ENCODE results near the gene PKNOX2. TPM values are rescaled to one million over a fixed set of nuclear protein-coding genes. Genes with fewer than 3 reads are reported as not detected.

Gene PKNOX2
- total and polyA plus RNA-seq, 9 of the 15 experiments (the other 6 are each of a cell fraction or from before 2014, with no cell fraction given): not detected

DNA sequence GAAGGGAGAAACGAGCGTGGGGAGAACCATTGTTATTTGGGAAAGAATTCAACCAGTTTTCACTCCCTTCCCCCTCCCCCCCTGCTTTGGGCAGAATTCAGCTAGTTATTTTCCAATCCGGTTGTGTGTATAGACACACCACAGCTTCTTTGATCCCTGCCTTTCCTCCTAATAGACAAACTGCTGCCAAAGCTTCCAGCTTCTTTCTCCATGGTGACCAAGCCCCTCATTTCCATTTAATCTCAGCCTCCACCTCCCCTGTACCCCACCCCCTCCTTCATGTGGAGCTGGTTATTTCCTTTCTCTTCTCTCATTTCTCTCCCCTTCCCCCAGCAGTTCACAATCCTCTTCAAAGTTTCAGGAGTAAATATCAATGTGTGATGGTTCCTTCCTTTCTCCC, 24.8 kb upstream of the PKNOX2 start (continued):
- no peak for TF ChIP-seq SMAD4 (CRISPR knock-in tag; conservative IDR thresholded peaks at IDR 0.05)
- TF ChIP-seq FOXM1 (IDR thresholded peaks at IDR 0.05; ENCODE audit: low read depth): no peak
- TF ChIP-seq FOXM1 (CRISPR knock-in tag; IDR thresholded peaks at IDR 0.05; ENCODE audit: low read depth): no peak
- TF ChIP-seq, protein P1, sequence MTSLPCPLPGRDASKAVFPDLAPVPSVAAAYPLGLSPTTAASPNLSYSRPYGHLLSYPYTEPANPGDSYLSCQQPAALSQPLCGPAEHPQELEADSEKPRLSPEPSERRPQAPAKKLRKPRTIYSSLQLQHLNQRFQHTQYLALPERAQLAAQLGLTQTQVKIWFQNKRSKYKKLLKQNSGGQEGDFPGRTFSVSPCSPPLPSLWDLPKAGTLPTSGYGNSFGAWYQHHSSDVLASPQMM (CRISPR knock-in tag; IDR thresholded peaks at IDR 0.05): no peak
- TF ChIP-seq DPF2 (IDR thresholded peaks at IDR 0.05): no peak
- no peak for TF ChIP-seq ZNF780A (CRISPR knock-in tag; IDR thresholded peaks at IDR 0.05)
- no peak for TF ChIP-seq RBBP5 (IDR thresholded peaks at IDR 0.05; ENCODE audit: borderline replicate concordance, insufficient read depth, low read length, poor library complexity, severe bottlenecking)
- no peak for TF ChIP-seq ZNF133 (CRISPR knock-in tag; IDR thresholded peaks at IDR 0.05)
- TF ChIP-seq, protein P2, sequence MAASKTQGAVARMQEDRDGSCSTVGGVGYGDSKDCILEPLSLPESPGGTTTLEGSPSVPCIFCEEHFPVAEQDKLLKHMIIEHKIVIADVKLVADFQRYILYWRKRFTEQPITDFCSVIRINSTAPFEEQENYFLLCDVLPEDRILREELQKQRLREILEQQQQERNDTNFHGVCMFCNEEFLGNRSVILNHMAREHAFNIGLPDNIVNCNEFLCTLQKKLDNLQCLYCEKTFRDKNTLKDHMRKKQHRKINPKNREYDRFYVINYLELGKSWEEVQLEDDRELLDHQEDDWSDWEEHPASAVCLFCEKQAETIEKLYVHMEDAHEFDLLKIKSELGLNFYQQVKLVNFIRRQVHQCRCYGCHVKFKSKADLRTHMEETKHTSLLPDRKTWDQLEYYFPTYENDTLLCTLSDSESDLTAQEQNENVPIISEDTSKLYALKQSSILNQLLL (CRISPR knock-in tag; IDR thresholded peaks at IDR 0.05; ENCODE audit: borderline replicate concordance): no peak

DNA sequence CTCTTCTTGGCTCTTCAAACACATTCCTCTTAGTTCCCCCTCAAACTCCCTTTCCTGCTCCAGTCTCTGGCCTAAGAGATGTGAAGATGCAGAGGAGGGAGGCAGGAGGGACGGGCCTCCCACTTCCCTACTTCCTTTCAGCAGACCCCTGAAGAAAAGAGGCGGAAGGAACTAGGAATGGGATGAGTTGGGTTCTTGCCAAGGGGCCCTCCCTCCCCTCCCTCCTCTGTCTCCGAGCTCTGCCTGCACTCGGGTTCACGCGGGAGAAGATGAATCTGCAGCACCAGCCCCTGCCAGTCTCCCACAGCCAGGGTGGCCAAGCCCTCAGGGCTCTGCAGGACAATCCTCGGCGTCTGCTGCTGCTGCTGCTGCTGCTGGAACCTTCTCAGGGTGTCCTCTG, 24.3 kb upstream of the PKNOX2 start:
- intact Hi-C loops (cut with micrococcal nuclease): loop anchor here (5.0 kb wide), 1 partner anchor 207 kb away; no protein-coding TSS in a partner anchor
- H3K79me2 ChIP-seq (ENCODE audit: control insufficient read depth, insufficient read depth, low read length): no peaks in the 10 kb centered on the region
- no peak overlapping the region for H3K4me3 ChIP-seq
- no peak for TF ChIP-seq ZNF77 (CRISPR knock-in tag; IDR thresholded peaks at IDR 0.05)
- TF ChIP-seq MEF2D (tag; conservative IDR thresholded peaks at IDR 0.05; ENCODE audit: low read depth): no peak
- TF ChIP-seq, protein P3, sequence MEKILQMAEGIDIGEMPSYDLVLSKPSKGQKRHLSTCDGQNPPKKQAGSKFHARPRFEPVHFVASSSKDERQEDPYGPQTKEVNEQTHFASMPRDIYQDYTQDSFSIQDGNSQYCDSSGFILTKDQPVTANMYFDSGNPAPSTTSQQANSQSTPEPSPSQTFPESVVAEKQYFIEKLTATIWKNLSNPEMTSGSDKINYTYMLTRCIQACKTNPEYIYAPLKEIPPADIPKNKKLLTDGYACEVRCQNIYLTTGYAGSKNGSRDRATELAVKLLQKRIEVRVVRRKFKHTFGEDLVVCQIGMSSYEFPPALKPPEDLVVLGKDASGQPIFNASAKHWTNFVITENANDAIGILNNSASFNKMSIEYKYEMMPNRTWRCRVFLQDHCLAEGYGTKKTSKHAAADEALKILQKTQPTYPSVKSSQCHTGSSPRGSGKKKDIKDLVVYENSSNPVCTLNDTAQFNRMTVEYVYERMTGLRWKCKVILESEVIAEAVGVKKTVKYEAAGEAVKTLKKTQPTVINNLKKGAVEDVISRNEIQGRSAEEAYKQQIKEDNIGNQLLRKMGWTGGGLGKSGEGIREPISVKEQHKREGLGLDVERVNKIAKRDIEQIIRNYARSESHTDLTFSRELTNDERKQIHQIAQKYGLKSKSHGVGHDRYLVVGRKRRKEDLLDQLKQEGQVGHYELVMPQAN (IDR thresholded peaks at IDR 0.05; ENCODE audit: borderline replicate concordance): no peak
- TF ChIP-seq, protein P4, sequence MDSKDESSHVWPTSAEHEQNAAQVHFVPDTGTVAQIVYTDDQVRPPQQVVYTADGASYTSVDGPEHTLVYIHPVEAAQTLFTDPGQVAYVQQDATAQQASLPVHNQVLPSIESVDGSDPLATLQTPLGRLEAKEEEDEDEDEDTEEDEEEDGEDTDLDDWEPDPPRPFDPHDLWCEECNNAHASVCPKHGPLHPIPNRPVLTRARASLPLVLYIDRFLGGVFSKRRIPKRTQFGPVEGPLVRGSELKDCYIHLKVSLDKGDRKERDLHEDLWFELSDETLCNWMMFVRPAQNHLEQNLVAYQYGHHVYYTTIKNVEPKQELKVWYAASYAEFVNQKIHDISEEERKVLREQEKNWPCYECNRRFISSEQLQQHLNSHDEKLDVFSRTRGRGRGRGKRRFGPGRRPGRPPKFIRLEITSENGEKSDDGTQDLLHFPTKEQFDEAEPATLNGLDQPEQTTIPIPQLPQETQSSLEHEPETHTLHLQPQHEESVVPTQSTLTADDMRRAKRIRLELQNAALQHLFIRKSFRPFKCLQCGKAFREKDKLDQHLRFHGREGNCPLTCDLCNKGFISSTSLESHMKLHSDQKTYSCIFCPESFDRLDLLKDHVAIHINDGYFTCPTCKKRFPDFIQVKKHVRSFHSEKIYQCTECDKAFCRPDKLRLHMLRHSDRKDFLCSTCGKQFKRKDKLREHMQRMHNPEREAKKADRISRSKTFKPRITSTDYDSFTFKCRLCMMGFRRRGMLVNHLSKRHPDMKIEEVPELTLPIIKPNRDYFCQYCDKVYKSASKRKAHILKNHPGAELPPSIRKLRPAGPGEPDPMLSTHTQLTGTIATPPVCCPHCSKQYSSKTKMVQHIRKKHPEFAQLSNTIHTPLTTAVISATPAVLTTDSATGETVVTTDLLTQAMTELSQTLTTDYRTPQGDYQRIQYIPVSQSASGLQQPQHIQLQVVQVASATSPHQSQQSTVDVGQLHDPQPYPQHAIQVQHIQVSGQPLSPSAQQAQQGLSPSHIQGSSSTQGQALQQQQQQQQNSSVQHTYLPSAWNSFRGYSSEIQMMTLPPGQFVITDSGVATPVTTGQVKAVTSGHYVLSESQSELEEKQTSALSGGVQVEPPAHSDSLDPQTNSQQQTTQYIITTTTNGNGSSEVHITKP (IDR thresholded peaks at IDR 0.05; ENCODE audit: partially characterized antibody): no peak
- WGBS (ENCODE audit: insufficient coverage, low coverage, missing lambda C conversion rate): 2% methylated on average over 8 of the region's 8 CpGs
- no peaks in the 10 kb centered on the region for H3K9me1 ChIP-seq (ENCODE audit: control insufficient read depth, insufficient read depth, low read length)
- no peaks in the 10 kb centered on the region for H3K36me3 ChIP-seq (ENCODE audit: control insufficient read depth, insufficient read depth, low read length)
- no peak overlapping the region for H2AFZ ChIP-seq (ENCODE audit: low read depth, low read length)
- H3K27me3 ChIP-seq (ENCODE audit: control insufficient read depth in 2 of 2, insufficient read depth in 2 of 2, low read length in 2 of 2): peaks cover 38 to 59% of the 10 kb centered on the region in 2 experiments; a peak in 4 of 5 replicates
- peaks cover 0 to 7% of the 10 kb centered on the region in 2 experiments; a peak in 2 of 5 replicates for H3K4me1 ChIP-seq (replicated peaks in 1 of 2; ENCODE audit: control insufficient read depth in 2 of 2, insufficient read depth in 2 of 2, low read length in 2 of 2)
- FAIRE-seq (no peak), DNase-seq (ENCODE audit: extremely low read depth in 1 of 4, low spot score in 3 of 4) (no peak), ATAC-seq (no peak)
- no TSS peak for BruUV-seq (replicated peaks)
- H3K27ac ChIP-seq (ENCODE audit: extremely low read depth, low read depth, low read length): no peak overlapping the region
- H4K20me1 ChIP-seq (replicated peaks; ENCODE audit: control insufficient read depth, insufficient read depth, low read length): no peaks in the 10 kb centered on the region
- no peaks in the 10 kb centered on the region for H3K9me3 ChIP-seq (replicated peaks; ENCODE audit: control insufficient read depth, insufficient read depth, low read depth, low read length)
- POLR2A ChIA-PET: no interaction called here
- H3K4me2 ChIP-seq (ENCODE audit: insufficient read depth, low read length): no peak overlapping the region
- in situ Hi-C loops (cut with MboI): no loop called here
- CTCF ChIA-PET (ENCODE audit: low intra/inter-chr PET ratio): interaction anchor here (0.7 to 0.8 kb wide), 2 partner anchors 49 to 215 kb away, joined by 3 read pairs; no protein-coding TSS in a partner anchor
- H3K9ac ChIP-seq (ENCODE audit: insufficient read depth in 1 of 2, low read depth in 2 of 2, low read length in 2 of 2): 0 out of 4 replicates have a peak overlapping the region, but pooled peaks of 1 of the 2 experiments have one; percentile 23
